ENCODE measurements around the gene ASB1. TPM values are rescaled to one million over a fixed set of nuclear protein-coding genes. Genes with fewer than 3 reads are reported as not detected.

The ASB1 gene
- total RNA-seq, 1 experiment from 2014 or later, result 46.0 TPM

DNA sequence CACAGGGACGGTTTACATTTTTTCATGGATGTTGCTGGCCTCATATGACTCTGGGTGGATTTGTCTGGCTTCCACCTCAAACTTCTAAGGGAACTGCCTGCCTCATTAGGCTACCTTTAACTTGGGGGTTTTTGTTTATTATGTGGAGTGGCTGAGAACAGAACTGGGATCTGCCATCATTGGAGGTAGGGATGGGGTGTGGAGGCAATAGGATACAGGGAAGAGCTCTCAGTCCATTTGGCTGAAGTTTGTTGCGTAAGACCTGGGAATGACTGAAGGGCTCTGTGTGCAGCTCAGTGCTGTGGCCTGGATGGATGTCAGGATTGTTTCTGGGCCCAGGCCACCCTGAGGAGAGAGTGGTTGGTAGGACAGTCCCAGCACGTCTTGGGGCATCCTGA lies 31.2 kb downstream of the ASB1 start:
- peaks cover 9% of the 10 kb centered on the region for H3K27me3 Mint-ChIP-seq (ENCODE audit: low read depth)
- H3K56ac ChIP-seq (ENCODE audit: insufficient read length, low read depth, low read length), result no peak overlapping the region
- no peak overlapping the region for H3K4me3 Mint-ChIP-seq
- H2AK5ac ChIP-seq (ENCODE audit: insufficient read length, low read length), result no peak overlapping the region
- no peak overlapping the region for H2BK5ac ChIP-seq (ENCODE audit: insufficient read length, low read length)
- H3K4me2 ChIP-seq (ENCODE audit: insufficient read depth, insufficient read length, low read length), result no peak overlapping the region
- no peaks in the 10 kb centered on the region for H3K4me1 Mint-ChIP-seq
- no peaks in the 10 kb centered on the region for H3K9me3 ChIP-seq (ENCODE audit: control insufficient read depth, low read depth, low read length)
- H3K27me3 ChIP-seq (ENCODE audit: insufficient read depth, low read length), result no peaks in the 10 kb centered on the region
- peaks cover 0 to 8% of the 10 kb centered on the region in 2 experiments; a peak in 2 of 5 replicates for H3K9me3 Mint-ChIP-seq
- no peak overlapping the region for H2BK120ac ChIP-seq (ENCODE audit: low read depth, low read length, poor library complexity, severe bottlenecking)
- no peak overlapping the region for H2BK20ac ChIP-seq (ENCODE audit: low read depth, low read length, poor library complexity, severe bottlenecking)
- no peak overlapping the region for H3K27ac Mint-ChIP-seq
- no peaks in the 10 kb centered on the region for H3K79me1 ChIP-seq (ENCODE audit: insufficient read depth, low read depth, low read length, poor library complexity, severe bottlenecking)
- H2BK12ac ChIP-seq (ENCODE audit: insufficient read length, low read depth, low read length), result no peak overlapping the region
- H3K4ac ChIP-seq (ENCODE audit: low read depth, low read length), result no peak overlapping the region
- no peaks in the 10 kb centered on the region for H3K23me2 ChIP-seq (ENCODE audit: insufficient read length, low read depth, low read length, poor library complexity, severe bottlenecking)
- no peak for DNase-seq
- no peak overlapping the region for H3K27ac ChIP-seq (ENCODE audit: insufficient read length, low read depth, low read length)
- H4K91ac ChIP-seq (ENCODE audit: insufficient read length, low read depth, low read length), result no peak overlapping the region
- TF ChIP-seq, protein P1, sequence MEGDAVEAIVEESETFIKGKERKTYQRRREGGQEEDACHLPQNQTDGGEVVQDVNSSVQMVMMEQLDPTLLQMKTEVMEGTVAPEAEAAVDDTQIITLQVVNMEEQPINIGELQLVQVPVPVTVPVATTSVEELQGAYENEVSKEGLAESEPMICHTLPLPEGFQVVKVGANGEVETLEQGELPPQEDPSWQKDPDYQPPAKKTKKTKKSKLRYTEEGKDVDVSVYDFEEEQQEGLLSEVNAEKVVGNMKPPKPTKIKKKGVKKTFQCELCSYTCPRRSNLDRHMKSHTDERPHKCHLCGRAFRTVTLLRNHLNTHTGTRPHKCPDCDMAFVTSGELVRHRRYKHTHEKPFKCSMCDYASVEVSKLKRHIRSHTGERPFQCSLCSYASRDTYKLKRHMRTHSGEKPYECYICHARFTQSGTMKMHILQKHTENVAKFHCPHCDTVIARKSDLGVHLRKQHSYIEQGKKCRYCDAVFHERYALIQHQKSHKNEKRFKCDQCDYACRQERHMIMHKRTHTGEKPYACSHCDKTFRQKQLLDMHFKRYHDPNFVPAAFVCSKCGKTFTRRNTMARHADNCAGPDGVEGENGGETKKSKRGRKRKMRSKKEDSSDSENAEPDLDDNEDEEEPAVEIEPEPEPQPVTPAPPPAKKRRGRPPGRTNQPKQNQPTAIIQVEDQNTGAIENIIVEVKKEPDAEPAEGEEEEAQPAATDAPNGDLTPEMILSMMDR (conservative IDR thresholded peaks at IDR 0.05), result no peak
- no peak overlapping the region for H2AFZ ChIP-seq (ENCODE audit: low read length)
- H4K8ac ChIP-seq (replicated peaks; ENCODE audit: insufficient read length, low read depth, low read length), result no peak overlapping the region
- no peak overlapping the region for H3K23ac ChIP-seq (ENCODE audit: insufficient read length, low read depth, low read length)
- H3K79me2 ChIP-seq (ENCODE audit: insufficient read depth, low read length), result no peaks in the 10 kb centered on the region
- no peak overlapping the region for H3T11ph ChIP-seq (ENCODE audit: low read length)
- no peak overlapping the region for H2BK15ac ChIP-seq (ENCODE audit: low read depth, low read length)
- H4K20me1 ChIP-seq (ENCODE audit: control insufficient read depth, insufficient read depth, insufficient read length), result no peaks in the 10 kb centered on the region
- H4K5ac ChIP-seq (ENCODE audit: insufficient read length, low read depth, low read length), result no peak overlapping the region
- H3K18ac ChIP-seq (ENCODE audit: insufficient read length, low read depth, low read length), result no peak overlapping the region
- H3K36me3 Mint-ChIP-seq (ENCODE audit: insufficient read depth in 1 of 3, low read depth in 3 of 3), result no peaks in the 10 kb centered on the region; a peak in 1 of 7 replicates
- no CpG with 5 or more reads among the region's 3 CpGs for WGBS (ENCODE audit: extremely low coverage, insufficient read length, low lambda C conversion rate)
- no peak overlapping the region for H3K14ac ChIP-seq (ENCODE audit: insufficient read depth, low read length)
- no peak overlapping the region for H3K9ac ChIP-seq (ENCODE audit: extremely low read depth, insufficient read length, low read length)
- H3K4me1 ChIP-seq (ENCODE audit: insufficient read depth, low read length), result no peaks in the 10 kb centered on the region
